K562 (cell line): Measurements from ENCODE around the gene FAM149B1. TPM values are rescaled to one million over a fixed set of nuclear protein-coding genes. Genes with fewer than 3 reads are reported as not detected.
A peak's percentile ranks its signal among the peaks of the same experiment; 100 is the strongest.

Source experiments
- BCOR ChIP-seq: fragments of 450-650 bp; IDR thresholded peaks from 2 replicates; pipeline ENCODE4 v1.6.1; 2016
- BRCA1 ChIP-seq, 2 experiments: fragments of 450-650 bp in 1 of 2; sonication (generic) in 1 of 2; formaldehyde crosslinking in 1 of 2; IDR thresholded peaks; 2 replicates each; pipeline versions ENCODE4 v1.5.0 to v1.6.1; 2017 to 2020; ENCODE audit warnings: mild to moderate bottlenecking in 1 of 2, missing genetic modification reagents in 1 of 2
- MEIS2 ChIP-seq: fragments of 450-650 bp; IDR thresholded peaks from 2 replicates; pipeline ENCODE4 v1.6.1; 2014; ENCODE audit warnings: mild to moderate bottlenecking; ENCODE audit not compliant: partially characterized antibody
- PRPF4 ChIP-seq: fragments of 200-400 bp; formaldehyde crosslinking; IDR thresholded peaks from one replicate; pipeline ENCODE4 v1.6.1; 2017; ENCODE audit warnings: low read length, low read depth, mild to moderate bottlenecking; ENCODE audit not compliant: insufficient read depth, poor library complexity, severe bottlenecking
- RBM25 ChIP-seq: fragments of 200-400 bp; formaldehyde crosslinking; IDR thresholded peaks from 2 replicates; pipeline ENCODE4 v1.6.1; 2018; ENCODE audit warnings: low read length, low read depth, moderate library complexity; ENCODE audit not compliant: severe bottlenecking
- SNRNP70 ChIP-seq: fragments of 200-400 bp; formaldehyde crosslinking; optimal IDR thresholded peaks from 2 replicates; pipeline ENCODE3; 2017; ENCODE audit warnings: low read depth, low read length
- YBX1 ChIP-seq: fragments of 450-650 bp; IDR thresholded peaks from 2 replicates; pipeline ENCODE4 v1.7.1; 2016; ENCODE audit warnings: mild to moderate bottlenecking
- polyA plus RNA-seq, 8 experiments: library from polyadenylated mRNA; depleted of rRNA in 4 of 8; stranded (reverse) in 5 of 8; unstranded in 3 of 8; fragments of >200 nt; fragmentation: Nextera tagmentation in 2 of 8; fragmentation: Illumina TruSeq in 1 of 8; extraction: Ambion mirVana in 2 of 8; extraction: Trizol in 1 of 8; gene quantifications; 2 replicates each; pipeline versions ENCODE4 v1.2.1 to v1.2.3, GENCODE V29; 2011 to 2014; ENCODE audit warnings: inconsistent platforms in 1 of 8, missing spikeins in 1 of 8
- total RNA-seq, 7 experiments: library from RNA; depleted of rRNA in 6 of 7; stranded (reverse); fragments of >200 nt in 6 of 7; fragmentation: Illumina TruSeq in 2 of 7; extraction: Trizol in 2 of 7; gene quantifications; 2 replicates each; pipeline versions ENCODE4 v1.2.1 to v1.2.3, GENCODE V29; 2011 to 2021; ENCODE audit warnings: low replicate concordance in 1 of 7
- TF ChIP-seq, protein P1 (sequence below): fragments of 250-450 bp; sonication (Bioruptor Pico); IDR thresholded peaks from 2 replicates; pipeline ENCODE4 v1.8.0; 2022; ENCODE audit warnings: inconsistent platforms, mild to moderate bottlenecking, moderate library complexity, borderline replicate concordance
- TF ChIP-seq, protein P2 (sequence below), 2 experiments: IDR thresholded peaks in 1 of 2; conservative IDR thresholded peaks in 1 of 2; 2 replicates each; pipeline ENCODE4 v1.6.1; 2016; ENCODE audit warnings: low read depth in 2 of 2, mild to moderate bottlenecking in 1 of 2, missing compliant biosample characterization in 1 of 2, missing genetic modification characterization in 1 of 2, moderate library complexity in 1 of 2
- TF ChIP-seq, protein P3 (sequence below): fragments of 200-800 bp; sonication (Bioruptor generic); IDR thresholded peaks from 2 replicates; pipeline ENCODE4 v1.6.1; 2016; ENCODE audit warnings: missing genetic modification characterization, missing compliant biosample characterization
- TF ChIP-seq, protein P4 (sequence below): fragments of 450-650 bp; formaldehyde crosslinking; IDR thresholded peaks from 2 replicates; pipeline ENCODE4 v1.4.0; 2020; ENCODE audit warnings: mild to moderate bottlenecking, moderate library complexity
- TF ChIP-seq, protein P5 (sequence below): IDR thresholded peaks from 3 replicates; pipeline ENCODE4 v1.6.1; 2011; ENCODE audit warnings: borderline replicate concordance, mild to moderate bottlenecking; ENCODE audit not compliant: insufficient read length, insufficient read depth

Gene FAM149B1
- total and polyA plus RNA-seq, 9 of the 15 experiments (the other 6 are each of a cell fraction or from before 2014, with no cell fraction given), result 4.2 to 18.5 (median 9.3) TPM

DNA sequence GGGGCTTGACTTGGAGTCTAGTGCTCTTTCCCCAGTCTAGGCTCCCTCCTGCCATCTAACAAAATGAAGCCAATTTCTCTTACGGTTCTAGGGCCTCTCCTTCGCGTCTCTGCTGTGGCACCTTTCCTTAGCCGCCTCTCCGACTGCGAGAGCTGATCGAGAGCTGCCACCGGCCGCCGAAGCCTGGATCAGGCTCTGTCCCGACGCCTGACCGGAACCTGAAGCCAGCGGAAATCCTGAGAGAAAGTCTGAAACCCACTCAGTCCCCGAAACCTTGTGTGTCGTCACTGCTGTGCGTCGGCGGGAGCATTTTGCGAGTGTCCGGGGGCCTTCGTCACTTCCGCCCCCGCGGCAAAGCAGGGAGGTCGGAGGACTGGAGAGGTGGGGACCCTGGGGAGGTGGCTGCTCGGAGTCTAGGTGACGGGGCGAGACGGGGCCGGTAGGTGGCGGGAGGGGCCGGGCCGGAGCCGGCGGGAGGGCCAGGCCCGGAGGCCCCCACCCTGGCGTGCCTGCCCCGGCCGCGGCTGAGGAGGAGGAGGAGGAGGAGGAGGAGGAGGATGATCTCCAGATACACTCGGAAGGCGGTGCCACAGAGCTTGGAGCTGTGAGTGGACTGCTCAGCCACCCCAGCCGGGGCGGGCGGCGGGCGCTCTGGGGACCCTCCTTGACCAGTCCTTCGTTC lies at the start of gene FAM149B1, which contains the start of gene ECD (continued):
- TF ChIP-seq MEIS2, result no peak
- no peak for TF ChIP-seq SNRNP70
- TF ChIP-seq, protein P1, sequence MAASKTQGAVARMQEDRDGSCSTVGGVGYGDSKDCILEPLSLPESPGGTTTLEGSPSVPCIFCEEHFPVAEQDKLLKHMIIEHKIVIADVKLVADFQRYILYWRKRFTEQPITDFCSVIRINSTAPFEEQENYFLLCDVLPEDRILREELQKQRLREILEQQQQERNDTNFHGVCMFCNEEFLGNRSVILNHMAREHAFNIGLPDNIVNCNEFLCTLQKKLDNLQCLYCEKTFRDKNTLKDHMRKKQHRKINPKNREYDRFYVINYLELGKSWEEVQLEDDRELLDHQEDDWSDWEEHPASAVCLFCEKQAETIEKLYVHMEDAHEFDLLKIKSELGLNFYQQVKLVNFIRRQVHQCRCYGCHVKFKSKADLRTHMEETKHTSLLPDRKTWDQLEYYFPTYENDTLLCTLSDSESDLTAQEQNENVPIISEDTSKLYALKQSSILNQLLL (CRISPR knock-in tag), result no peak
- TF ChIP-seq BRCA1 (IDR thresholded peaks at IDR 0.05), result no peak
- no peak for TF ChIP-seq BRCA1 (CRISPR knock-in tag; IDR thresholded peaks at IDR 0.05)
- TF ChIP-seq, protein P2, sequence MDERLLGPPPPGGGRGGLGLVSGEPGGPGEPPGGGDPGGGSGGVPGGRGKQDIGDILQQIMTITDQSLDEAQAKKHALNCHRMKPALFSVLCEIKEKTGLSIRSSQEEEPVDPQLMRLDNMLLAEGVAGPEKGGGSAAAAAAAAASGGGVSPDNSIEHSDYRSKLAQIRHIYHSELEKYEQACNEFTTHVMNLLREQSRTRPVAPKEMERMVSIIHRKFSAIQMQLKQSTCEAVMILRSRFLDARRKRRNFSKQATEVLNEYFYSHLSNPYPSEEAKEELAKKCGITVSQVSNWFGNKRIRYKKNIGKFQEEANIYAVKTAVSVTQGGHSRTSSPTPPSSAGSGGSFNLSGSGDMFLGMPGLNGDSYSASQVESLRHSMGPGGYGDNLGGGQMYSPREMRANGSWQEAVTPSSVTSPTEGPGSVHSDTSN (CRISPR knock-in tag; IDR thresholded peaks at IDR 0.05; ENCODE audit: low read depth), result no peak
- TF ChIP-seq, protein P2 (tag; conservative IDR thresholded peaks at IDR 0.05; ENCODE audit: low read depth), result no peak
- no peak for TF ChIP-seq RBM25
- TF ChIP-seq, protein P3, sequence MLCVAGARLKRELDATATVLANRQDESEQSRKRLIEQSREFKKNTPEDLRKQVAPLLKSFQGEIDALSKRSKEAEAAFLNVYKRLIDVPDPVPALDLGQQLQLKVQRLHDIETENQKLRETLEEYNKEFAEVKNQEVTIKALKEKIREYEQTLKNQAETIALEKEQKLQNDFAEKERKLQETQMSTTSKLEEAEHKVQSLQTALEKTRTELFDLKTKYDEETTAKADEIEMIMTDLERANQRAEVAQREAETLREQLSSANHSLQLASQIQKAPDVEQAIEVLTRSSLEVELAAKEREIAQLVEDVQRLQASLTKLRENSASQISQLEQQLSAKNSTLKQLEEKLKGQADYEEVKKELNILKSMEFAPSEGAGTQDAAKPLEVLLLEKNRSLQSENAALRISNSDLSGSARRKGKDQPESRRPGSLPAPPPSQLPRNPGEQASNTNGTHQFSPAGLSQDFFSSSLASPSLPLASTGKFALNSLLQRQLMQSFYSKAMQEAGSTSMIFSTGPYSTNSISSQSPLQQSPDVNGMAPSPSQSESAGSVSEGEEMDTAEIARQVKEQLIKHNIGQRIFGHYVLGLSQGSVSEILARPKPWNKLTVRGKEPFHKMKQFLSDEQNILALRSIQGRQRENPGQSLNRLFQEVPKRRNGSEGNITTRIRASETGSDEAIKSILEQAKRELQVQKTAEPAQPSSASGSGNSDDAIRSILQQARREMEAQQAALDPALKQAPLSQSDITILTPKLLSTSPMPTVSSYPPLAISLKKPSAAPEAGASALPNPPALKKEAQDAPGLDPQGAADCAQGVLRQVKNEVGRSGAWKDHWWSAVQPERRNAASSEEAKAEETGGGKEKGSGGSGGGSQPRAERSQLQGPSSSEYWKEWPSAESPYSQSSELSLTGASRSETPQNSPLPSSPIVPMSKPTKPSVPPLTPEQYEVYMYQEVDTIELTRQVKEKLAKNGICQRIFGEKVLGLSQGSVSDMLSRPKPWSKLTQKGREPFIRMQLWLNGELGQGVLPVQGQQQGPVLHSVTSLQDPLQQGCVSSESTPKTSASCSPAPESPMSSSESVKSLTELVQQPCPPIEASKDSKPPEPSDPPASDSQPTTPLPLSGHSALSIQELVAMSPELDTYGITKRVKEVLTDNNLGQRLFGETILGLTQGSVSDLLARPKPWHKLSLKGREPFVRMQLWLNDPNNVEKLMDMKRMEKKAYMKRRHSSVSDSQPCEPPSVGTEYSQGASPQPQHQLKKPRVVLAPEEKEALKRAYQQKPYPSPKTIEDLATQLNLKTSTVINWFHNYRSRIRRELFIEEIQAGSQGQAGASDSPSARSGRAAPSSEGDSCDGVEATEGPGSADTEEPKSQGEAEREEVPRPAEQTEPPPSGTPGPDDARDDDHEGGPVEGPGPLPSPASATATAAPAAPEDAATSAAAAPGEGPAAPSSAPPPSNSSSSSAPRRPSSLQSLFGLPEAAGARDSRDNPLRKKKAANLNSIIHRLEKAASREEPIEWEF, result no peak
- TF ChIP-seq, protein P4, sequence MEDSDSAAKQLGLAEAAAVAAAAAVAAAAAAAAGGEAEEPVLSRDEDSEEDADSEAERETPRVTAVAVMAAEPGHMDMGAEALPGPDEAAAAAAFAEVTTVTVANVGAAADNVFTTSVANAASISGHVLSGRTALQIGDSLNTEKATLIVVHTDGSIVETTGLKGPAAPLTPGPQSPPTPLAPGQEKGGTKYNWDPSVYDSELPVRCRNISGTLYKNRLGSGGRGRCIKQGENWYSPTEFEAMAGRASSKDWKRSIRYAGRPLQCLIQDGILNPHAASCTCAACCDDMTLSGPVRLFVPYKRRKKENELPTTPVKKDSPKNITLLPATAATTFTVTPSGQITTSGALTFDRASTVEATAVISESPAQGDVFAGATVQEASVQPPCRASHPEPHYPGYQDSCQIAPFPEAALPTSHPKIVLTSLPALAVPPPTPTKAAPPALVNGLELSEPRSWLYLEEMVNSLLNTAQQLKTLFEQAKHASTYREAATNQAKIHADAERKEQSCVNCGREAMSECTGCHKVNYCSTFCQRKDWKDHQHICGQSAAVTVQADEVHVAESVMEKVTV, result no peak
- TF ChIP-seq, protein P5, sequence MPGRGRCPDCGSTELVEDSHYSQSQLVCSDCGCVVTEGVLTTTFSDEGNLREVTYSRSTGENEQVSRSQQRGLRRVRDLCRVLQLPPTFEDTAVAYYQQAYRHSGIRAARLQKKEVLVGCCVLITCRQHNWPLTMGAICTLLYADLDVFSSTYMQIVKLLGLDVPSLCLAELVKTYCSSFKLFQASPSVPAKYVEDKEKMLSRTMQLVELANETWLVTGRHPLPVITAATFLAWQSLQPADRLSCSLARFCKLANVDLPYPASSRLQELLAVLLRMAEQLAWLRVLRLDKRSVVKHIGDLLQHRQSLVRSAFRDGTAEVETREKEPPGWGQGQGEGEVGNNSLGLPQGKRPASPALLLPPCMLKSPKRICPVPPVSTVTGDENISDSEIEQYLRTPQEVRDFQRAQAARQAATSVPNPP, result no peak
- TF ChIP-seq BCOR, result 0 out of 2 replicates have a peak, but pooled peaks have one; percentile 11
- no peak for TF ChIP-seq YBX1
- no peak for TF ChIP-seq PRPF4
